Keratinocyte (primary cell): ENCODE measurements around the gene PIM3. TPM values are rescaled to one million over a fixed set of nuclear protein-coding genes. Genes with fewer than 3 reads are reported as not detected.

Source experiments
- DNase-seq: peaks from one replicate; pipeline ENCODE4 v3.0.0-alpha.2; 2011; ENCODE audit warnings: low read depth, missing footprints, low spot score
- FAIRE-seq: peaks from 2 replicates; lab custom pipeline; 2011; peaks lifted over from hg19 to GRCh38; lab: Jason Lieb, UNC
- H2AFZ ChIP-seq: 2 replicates; pipeline ENCODE4 v1.6.0; 2012; ENCODE audit warnings: low read length, control low read depth, inconsistent platforms; ENCODE audit not compliant: control insufficient read depth
- H3K27ac ChIP-seq: 2 replicates; pipeline ENCODE4 v1.5.1; 2011; ENCODE audit warnings: low read length; ENCODE audit not compliant: control insufficient read depth, insufficient read depth
- H3K27me3 ChIP-seq: 3 replicates; pipeline ENCODE4 v1.6.0; 2011; ENCODE audit warnings: low read length; ENCODE audit not compliant: control insufficient read depth, insufficient read depth; ENCODE audit errors: extremely low read depth
- H3K36me3 ChIP-seq, 2 experiments: 2 replicates in 1 of 2; 3 replicates in 1 of 2; pipeline ENCODE4 v1.5.1; 2011; ENCODE audit warnings: low read length in 2 of 2, mild to moderate bottlenecking in 1 of 2; ENCODE audit not compliant: control insufficient read depth in 2 of 2, insufficient read depth in 2 of 2; ENCODE audit errors: extremely low read depth in 1 of 2
- H3K4me1 ChIP-seq: 3 replicates; pipeline ENCODE4 v1.5.1; 2011; ENCODE audit warnings: low read length; ENCODE audit not compliant: control insufficient read depth, insufficient read depth; ENCODE audit errors: extremely low read depth
- H3K4me2 ChIP-seq: 3 replicates; pipeline ENCODE4 v1.6.0; 2011; ENCODE audit warnings: low read depth, low read length; ENCODE audit not compliant: control insufficient read depth, insufficient read depth; ENCODE audit errors: extremely low read depth
- H3K4me3 ChIP-seq, 3 experiments: fragments of 200-600 bp in 1 of 3; sonication (generic) in 1 of 3; 2 replicates in 2 of 3; 3 replicates in 1 of 3; pipeline ENCODE4 v1.5.1; 2011 to 2016; ENCODE audit warnings: low read length in 3 of 3, mild to moderate bottlenecking in 3 of 3, control low read depth in 2 of 3, inconsistent platforms in 1 of 3, low read depth in 1 of 3, mixed read lengths in 1 of 3, mixed run types in 1 of 3, moderate library complexity in 1 of 3; ENCODE audit not compliant: control insufficient read depth in 2 of 3, insufficient read depth in 2 of 3; ENCODE audit errors: extremely low read depth in 1 of 3
- H3K79me2 ChIP-seq: 2 replicates; pipeline ENCODE4 v1.6.0; 2012; ENCODE audit warnings: low read length; ENCODE audit not compliant: control insufficient read depth, insufficient read depth
- H3K9ac ChIP-seq: 3 replicates; pipeline ENCODE4 v1.6.0; 2011; ENCODE audit warnings: low read length; ENCODE audit not compliant: control insufficient read depth, insufficient read depth; ENCODE audit errors: extremely low read depth
- H3K9me1 ChIP-seq: 3 replicates; pipeline ENCODE4 v1.6.0; 2011; ENCODE audit warnings: low read length; ENCODE audit not compliant: control insufficient read depth, insufficient read depth; ENCODE audit errors: extremely low read depth
- H3K9me3 ChIP-seq: 2 replicates; pipeline ENCODE4 v1.5.1; 2012; ENCODE audit warnings: low read depth, low read length; ENCODE audit not compliant: control insufficient read depth
- H4K20me1 ChIP-seq: 3 replicates; pipeline ENCODE4 v1.6.0; 2011; ENCODE audit warnings: low read length; ENCODE audit not compliant: control insufficient read depth, insufficient read depth; ENCODE audit errors: extremely low read depth
- EZH2 ChIP-seq: IDR thresholded peaks from one replicate; pipeline ENCODE4 v1.6.1; 2012; ENCODE audit warnings: inconsistent platforms, mild to moderate bottlenecking, low read length, moderate library complexity
- dilution Hi-C: fragments of 300-500 bp; cut with MboI; formaldehyde crosslinking; loops from one replicate; pipeline ENCODE4 v1.7.0; 2020; ENCODE audit warnings: low sequenced_read_pairs; ENCODE audit not compliant: extremely low pct_ligation_motif_present
- polyA plus RNA-seq, 5 experiments: library from polyadenylated mRNA; depleted of rRNA in 3 of 5; stranded (reverse) in 3 of 5; stranded (forward) in 1 of 5; unstranded in 1 of 5; fragments of >200 nt; gene quantifications; 1 replicate in 1 of 5; 2 replicates in 3 of 5; 3 replicates in 1 of 5; pipeline versions ENCODE4 v1.2.1 to v1.2.3, GENCODE V29; 2011 to 2012; ENCODE audit warnings: missing spikeins in 2 of 5, low read depth in 1 of 5, low replicate concordance in 1 of 5
- TF ChIP-seq, protein P1 (sequence below), 3 experiments: IDR thresholded peaks in 1 of 3; conservative IDR thresholded peaks in 1 of 3; optimal IDR thresholded peaks in 1 of 3; 2 replicates in 2 of 3; 3 replicates in 1 of 3; pipeline versions ENCODE3 to v1.5.1; 2011; ENCODE audit warnings: low read length in 3 of 3, mild to moderate bottlenecking in 3 of 3, moderate library complexity in 2 of 3, control low read depth in 1 of 3, inconsistent platforms in 1 of 3; ENCODE audit not compliant: insufficient read depth in 2 of 3; ENCODE audit errors: extremely low read depth in 1 of 3

Gene PIM3
- polyA plus RNA-seq, 1 donor (not counting 4 experiments of a cell fraction or from before 2014, with no cell fraction given): 3.4 TPM

DNA sequence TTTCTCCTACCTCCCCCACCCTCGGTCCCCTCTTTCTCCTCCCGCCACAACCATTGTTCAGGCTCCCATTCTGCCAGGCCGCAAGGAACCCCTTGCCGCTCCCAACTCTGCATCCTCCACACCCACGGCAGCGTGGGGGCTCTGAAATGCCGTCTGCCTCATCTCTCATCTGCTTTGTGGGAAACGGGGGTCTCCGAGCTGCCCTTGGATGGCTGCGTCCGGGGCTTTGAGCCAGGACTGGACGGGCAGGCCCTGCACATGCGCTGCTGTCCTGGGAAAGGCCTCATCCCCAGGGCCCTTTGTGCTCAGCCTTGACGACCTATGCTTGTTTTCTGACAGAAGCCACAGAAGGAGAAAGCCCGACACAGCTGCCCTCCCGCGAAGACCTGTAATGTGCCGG lies 33.7 kb upstream of the PIM3 start:
- Histone ChIP-seq H3K9me1 (no peaks in the 10 kb centered on the region), H2AFZ (no peak overlapping the region), H3K4me2 (no peak overlapping the region), H3K4me3 (no peak overlapping the region), H3K79me2 (no peaks in the 10 kb centered on the region), H3K9me3 (no peaks in the 10 kb centered on the region), H4K20me1 (no peaks in the 10 kb centered on the region), H3K36me3 (peaks cover 0 to 21% of the 10 kb centered on the region in 2 experiments), H3K4me1 (peaks cover 9% of the 10 kb centered on the region), H3K27me3 (peaks cover 8% of the 10 kb centered on the region), H3K9ac (no peak overlapping the region), H3K27ac (no peak overlapping the region)
- FAIRE-seq (no peak), DNase-seq (no peak)
- dilution Hi-C loops: no loop called here
- TF ChIP-seq, protein P1, sequence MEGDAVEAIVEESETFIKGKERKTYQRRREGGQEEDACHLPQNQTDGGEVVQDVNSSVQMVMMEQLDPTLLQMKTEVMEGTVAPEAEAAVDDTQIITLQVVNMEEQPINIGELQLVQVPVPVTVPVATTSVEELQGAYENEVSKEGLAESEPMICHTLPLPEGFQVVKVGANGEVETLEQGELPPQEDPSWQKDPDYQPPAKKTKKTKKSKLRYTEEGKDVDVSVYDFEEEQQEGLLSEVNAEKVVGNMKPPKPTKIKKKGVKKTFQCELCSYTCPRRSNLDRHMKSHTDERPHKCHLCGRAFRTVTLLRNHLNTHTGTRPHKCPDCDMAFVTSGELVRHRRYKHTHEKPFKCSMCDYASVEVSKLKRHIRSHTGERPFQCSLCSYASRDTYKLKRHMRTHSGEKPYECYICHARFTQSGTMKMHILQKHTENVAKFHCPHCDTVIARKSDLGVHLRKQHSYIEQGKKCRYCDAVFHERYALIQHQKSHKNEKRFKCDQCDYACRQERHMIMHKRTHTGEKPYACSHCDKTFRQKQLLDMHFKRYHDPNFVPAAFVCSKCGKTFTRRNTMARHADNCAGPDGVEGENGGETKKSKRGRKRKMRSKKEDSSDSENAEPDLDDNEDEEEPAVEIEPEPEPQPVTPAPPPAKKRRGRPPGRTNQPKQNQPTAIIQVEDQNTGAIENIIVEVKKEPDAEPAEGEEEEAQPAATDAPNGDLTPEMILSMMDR (optimal IDR thresholded peaks at IDR 0.05 in 1 of 3, IDR thresholded peaks at IDR 0.05 in 1 of 3, conservative IDR thresholded peaks at IDR 0.05 in 1 of 3; ENCODE audit: extremely low read depth in 1 of 3, insufficient read depth in 2 of 3, low read length in 3 of 3): no peak
- TF ChIP-seq EZH2: no peak

DNA sequence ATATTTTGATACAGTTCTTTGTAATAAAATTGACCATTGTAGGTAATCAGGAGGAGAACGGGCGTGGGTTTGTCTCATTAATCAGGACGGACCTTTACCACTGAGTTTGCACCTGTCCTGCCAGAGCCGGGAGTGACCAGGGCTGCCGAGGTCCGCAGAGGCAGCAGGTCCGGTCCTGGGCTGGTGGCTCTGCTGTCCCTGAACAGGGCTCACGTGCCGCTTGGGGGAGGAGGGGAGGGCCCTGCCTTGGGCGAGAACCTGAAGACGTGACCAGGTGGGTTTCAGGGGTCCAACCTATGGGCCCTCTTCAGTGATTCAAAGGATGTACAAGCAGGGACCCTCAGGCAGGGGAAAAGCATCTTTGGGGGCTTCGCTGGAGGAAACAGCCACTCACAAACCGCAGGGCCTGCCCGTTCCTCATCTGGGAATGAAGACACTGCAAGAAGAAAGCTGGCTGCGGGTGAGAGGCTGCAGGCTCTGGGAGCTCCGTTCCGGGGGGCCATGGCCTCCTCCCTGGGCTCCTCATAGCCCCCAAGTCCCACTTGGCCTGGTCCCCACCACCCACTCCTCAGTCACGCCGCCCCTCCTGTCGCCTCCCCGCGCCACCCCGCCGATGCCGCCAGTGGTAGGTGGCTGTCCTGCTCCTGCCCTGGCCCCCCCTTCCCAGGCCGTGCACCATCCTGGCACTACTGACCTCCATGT lies 32.9 kb upstream of the PIM3 start:
- Histone ChIP-seq H3K4me3 (no peak overlapping the region), H3K27ac (no peak overlapping the region), H3K4me1 (peaks cover 9% of the 10 kb centered on the region), H3K9me1 (no peaks in the 10 kb centered on the region), H3K9ac (no peak overlapping the region), H3K27me3 (peaks cover 8% of the 10 kb centered on the region), H3K79me2 (no peaks in the 10 kb centered on the region), H3K9me3 (no peaks in the 10 kb centered on the region), H2AFZ (no peak overlapping the region), H3K36me3 (peaks cover 0 to 18% of the 10 kb centered on the region in 2 experiments), H4K20me1 (no peaks in the 10 kb centered on the region), H3K4me2 (no peak overlapping the region)
- TF ChIP-seq EZH2: no peak
- dilution Hi-C loops: no loop called here
- no peak for DNase-seq
- no peak for FAIRE-seq

DNA sequence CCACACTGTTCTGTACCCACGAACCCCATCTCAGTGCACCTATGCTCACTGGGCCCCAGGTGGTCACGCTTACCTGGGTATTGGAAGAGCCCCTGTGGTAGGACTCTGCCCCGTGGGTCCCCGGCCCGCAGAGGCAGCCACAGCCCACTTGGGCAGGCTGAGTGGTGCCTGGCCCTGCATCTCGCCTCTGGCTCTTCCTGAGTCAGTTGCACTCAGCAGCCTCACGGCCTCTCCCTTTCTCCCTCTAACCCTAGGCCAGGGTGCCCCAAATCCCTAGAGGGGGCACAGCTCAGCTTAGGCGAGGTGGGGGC lies 32.4 kb upstream of the PIM3 start:
- no peaks in the 10 kb centered on the region for H3K79me2 ChIP-seq
- FAIRE-seq (no peak), DNase-seq (no peak)
- H3K4me3 ChIP-seq: no peak overlapping the region
- H3K9ac ChIP-seq: no peak overlapping the region
- H3K4me2 ChIP-seq: no peak overlapping the region
- H3K9me3 ChIP-seq: no peaks in the 10 kb centered on the region
- peaks cover 8% of the 10 kb centered on the region for H3K27me3 ChIP-seq
- no peak overlapping the region for H2AFZ ChIP-seq
- no peaks in the 10 kb centered on the region for H3K9me1 ChIP-seq
- H3K36me3 ChIP-seq: peaks cover 0 to 18% of the 10 kb centered on the region in 2 experiments
- dilution Hi-C loops: no loop called here
- TF ChIP-seq EZH2: no peak
- TF ChIP-seq, protein P1 (optimal IDR thresholded peaks at IDR 0.05 in 1 of 3, IDR thresholded peaks at IDR 0.05 in 1 of 3, conservative IDR thresholded peaks at IDR 0.05 in 1 of 3; ENCODE audit: extremely low read depth in 1 of 3, insufficient read depth in 2 of 3, low read length in 3 of 3): no peak
- no peak overlapping the region for H3K27ac ChIP-seq
- peaks cover 9% of the 10 kb centered on the region for H3K4me1 ChIP-seq
- no peaks in the 10 kb centered on the region for H4K20me1 ChIP-seq
